HEK293 (cell line): Measurements from ENCODE around the gene DNM1L.
A peak's percentile ranks its signal among the peaks of the same experiment; 100 is the strongest.

Experiments
- BCL11A ChIP-seq: fragments of 450-650 bp; formaldehyde crosslinking; IDR thresholded peaks from 2 replicates; pipeline ENCODE4 v1.5.1; 2016; ENCODE audit warnings: low read depth, missing biosample characterization, missing genetic modification characterization
- BCL11B ChIP-seq: fragments of 450-650 bp; formaldehyde crosslinking; IDR thresholded peaks from 2 replicates; pipeline ENCODE4 v1.5.1; 2016; ENCODE audit warnings: low read depth, missing biosample characterization, missing genetic modification characterization
- ELK4 ChIP-seq: IDR thresholded peaks from 2 replicates; pipeline ENCODE4 v1.6.1; 2011; ENCODE audit warnings: mild to moderate bottlenecking, low read depth, low read length, borderline replicate concordance
- HIC1 ChIP-seq: fragments of 450-650 bp; formaldehyde crosslinking; IDR thresholded peaks from 2 replicates; pipeline ENCODE4 v1.5.1; 2016; ENCODE audit warnings: missing biosample characterization, missing genetic modification characterization
- HOXC10 ChIP-seq: sonication (generic); formaldehyde crosslinking; IDR thresholded peaks from 2 replicates; pipeline ENCODE4 v1.8.1; 2023; ENCODE audit warnings: mild to moderate bottlenecking, missing genetic modification reagents
- SCRT1 ChIP-seq: fragments of 450-650 bp; formaldehyde crosslinking; IDR thresholded peaks from 2 replicates; pipeline ENCODE4 v1.5.1; 2016; ENCODE audit warnings: missing biosample characterization, missing genetic modification characterization, borderline replicate concordance
- SP2 ChIP-seq: fragments of 450-650 bp; formaldehyde crosslinking; IDR thresholded peaks from 2 replicates; pipeline ENCODE4 v1.5.1; 2016; ENCODE audit warnings: missing biosample characterization, missing genetic modification characterization
- TSHZ1 ChIP-seq: fragments of 450-650 bp; formaldehyde crosslinking; IDR thresholded peaks from 2 replicates; pipeline ENCODE4 v1.5.1; 2016; ENCODE audit warnings: missing biosample characterization, missing genetic modification characterization, borderline replicate concordance
- WT1 ChIP-seq: fragments of 450-650 bp; formaldehyde crosslinking; IDR thresholded peaks from 2 replicates; pipeline ENCODE4 v1.5.1; 2016; ENCODE audit warnings: missing biosample characterization, missing genetic modification characterization
- YY2 ChIP-seq: fragments of 450-650 bp; formaldehyde crosslinking; IDR thresholded peaks from 2 replicates; pipeline ENCODE4 v1.5.1; 2016; ENCODE audit warnings: missing biosample characterization, missing genetic modification characterization
- ZBTB17 ChIP-seq: fragments of 450-650 bp; formaldehyde crosslinking; IDR thresholded peaks from 2 replicates; pipeline ENCODE4 v1.5.1; 2016; ENCODE audit warnings: missing biosample characterization, missing genetic modification characterization
- ZBTB6 ChIP-seq: fragments of 450-650 bp; formaldehyde crosslinking; IDR thresholded peaks from 2 replicates; pipeline ENCODE4 v1.5.1; 2017; ENCODE audit warnings: missing biosample characterization, missing genetic modification characterization
- ZBTB7A ChIP-seq: fragments of 450-650 bp; formaldehyde crosslinking; IDR thresholded peaks from 2 replicates; pipeline ENCODE4 v1.5.1; 2016; ENCODE audit warnings: low read depth, missing biosample characterization, missing genetic modification characterization
- ZFP37 ChIP-seq: fragments of 450-650 bp; formaldehyde crosslinking; IDR thresholded peaks from 2 replicates; pipeline ENCODE4 v1.5.1; 2016; ENCODE audit warnings: missing biosample characterization, missing genetic modification characterization
- ZNF10 ChIP-seq: fragments of 450-650 bp; formaldehyde crosslinking; IDR thresholded peaks from 2 replicates; pipeline ENCODE4 v1.5.1; 2017; ENCODE audit warnings: missing biosample characterization, missing genetic modification characterization
- ZNF140 ChIP-seq: fragments of 450-650 bp; formaldehyde crosslinking; IDR thresholded peaks from 2 replicates; pipeline ENCODE4 v1.5.1; 2016; ENCODE audit warnings: missing biosample characterization, missing genetic modification characterization
- ZNF148 ChIP-seq: fragments of 450-650 bp; formaldehyde crosslinking; IDR thresholded peaks from 2 replicates; pipeline ENCODE4 v1.5.0; 2017; ENCODE audit warnings: missing biosample characterization, missing genetic modification characterization, borderline replicate concordance
- ZNF184 ChIP-seq: fragments of 450-650 bp; IDR thresholded peaks from 2 replicates; pipeline ENCODE4 v1.5.1; 2018; ENCODE audit warnings: missing biosample characterization, mild to moderate bottlenecking, missing genetic modification characterization
- ZNF214 ChIP-seq: fragments of 450-650 bp; formaldehyde crosslinking; IDR thresholded peaks from 2 replicates; pipeline ENCODE4 v1.5.1; 2017; ENCODE audit warnings: missing biosample characterization, mild to moderate bottlenecking, missing genetic modification characterization, borderline replicate concordance
- ZNF23 ChIP-seq: fragments of 450-650 bp; formaldehyde crosslinking; IDR thresholded peaks from 2 replicates; pipeline ENCODE4 v1.5.1; 2016; ENCODE audit warnings: missing biosample characterization, missing genetic modification characterization, borderline replicate concordance
- ZNF248 ChIP-seq: fragments of 450-650 bp; formaldehyde crosslinking; IDR thresholded peaks from 2 replicates; pipeline ENCODE4 v1.5.1; 2017; ENCODE audit warnings: missing biosample characterization, missing genetic modification characterization
- ZNF341 ChIP-seq: fragments of 450-650 bp; formaldehyde crosslinking; IDR thresholded peaks from 2 replicates; pipeline ENCODE4; 2016; ENCODE audit warnings: low read depth, missing biosample characterization, missing genetic modification characterization
- ZNF501 ChIP-seq: fragments of 450-650 bp; formaldehyde crosslinking; IDR thresholded peaks from 2 replicates; pipeline ENCODE4 v1.5.1; 2016; ENCODE audit warnings: missing biosample characterization, missing genetic modification characterization
- ZNF558 ChIP-seq: fragments of 450-650 bp; formaldehyde crosslinking; IDR thresholded peaks from 2 replicates; pipeline ENCODE4 v1.5.1; 2016; ENCODE audit warnings: missing biosample characterization, missing genetic modification characterization
- ZNF596 ChIP-seq: fragments of 450-650 bp; IDR thresholded peaks from 2 replicates; pipeline ENCODE4 v1.5.0; 2018; ENCODE audit warnings: missing biosample characterization, mild to moderate bottlenecking, missing genetic modification characterization, moderate library complexity
- ZNF621 ChIP-seq: fragments of 450-650 bp; formaldehyde crosslinking; IDR thresholded peaks from 2 replicates; pipeline ENCODE4 v1.5.1; 2017; ENCODE audit warnings: missing biosample characterization, missing genetic modification characterization
- ZNF664 ChIP-seq: fragments of 450-650 bp; formaldehyde crosslinking; IDR thresholded peaks from 2 replicates; pipeline ENCODE4 v1.5.1; 2016; ENCODE audit warnings: missing biosample characterization, missing genetic modification characterization
- ZNF768 ChIP-seq: fragments of 450-650 bp; formaldehyde crosslinking; IDR thresholded peaks from 2 replicates; pipeline ENCODE4 v1.5.1; 2018; ENCODE audit warnings: missing biosample characterization, mild to moderate bottlenecking, missing genetic modification characterization
- ZNF776 ChIP-seq: fragments of 450-650 bp; formaldehyde crosslinking; IDR thresholded peaks from 2 replicates; pipeline ENCODE4 v1.5.0; 2017; ENCODE audit warnings: missing biosample characterization, missing genetic modification characterization, borderline replicate concordance
- ZNF837 ChIP-seq: fragments of 450-650 bp; formaldehyde crosslinking; IDR thresholded peaks from 2 replicates; pipeline ENCODE4 v1.5.1; 2016; ENCODE audit warnings: missing biosample characterization, missing genetic modification characterization

Gene DNM1L

GRCh38 chr12:32679091-32679919 is at the start of gene DNM1L (continued):
- TF ChIP-seq TSHZ1 (no peak), ZNF501 (tag by site-specific recombination) (peak; percentile 81; the same call in 1 of the 2 replicates), ZNF10 (tag by site-specific recombination) (peak; percentile 73), BCL11B (tag by site-specific recombination) (no peak), ZNF837 (tag by site-specific recombination) (no peak), ZNF140 (no peak), ZNF558 (tag by site-specific recombination) (no peak), ZNF148 (tag by site-specific recombination) (no peak), ZNF214 (tag by site-specific recombination) (no peak), ZNF23 (tag by site-specific recombination) (no peak), ZNF184 (tag by site-specific recombination) (no peak; the same call in 1 of the 2 replicates), ZNF776 (tag by site-specific recombination) (no peak), ZNF768 (tag by site-specific recombination) (no peak), ZNF341 (peak; percentile 65), HOXC10 (no peak), ZBTB7A (tag by site-specific recombination) (0 out of 2 replicates have a peak, but pooled peaks have one; percentile 67), ZNF621 (no peak), ZNF664 (tag by site-specific recombination) (no peak), BCL11A (tag by site-specific recombination) (0 out of 2 replicates have a peak, but pooled peaks have one; percentile 22), ZBTB6 (tag by site-specific recombination) (0 out of 2 replicates have a peak, but pooled peaks have one; percentile 41), SP2 (tag by site-specific recombination) (peak; percentile 83), SCRT1 (no peak), HIC1 (tag by site-specific recombination) (peak; percentile 95), ELK4 (no peak), WT1 (peak; percentile 74), YY2 (tag by site-specific recombination) (peak; percentile 79; the same call in 1 of the 2 replicates), ZFP37 (tag by site-specific recombination) (peak; percentile 87; the same call in 1 of the 2 replicates), ZNF248 (tag by site-specific recombination) (no peak), ZBTB17 (tag by site-specific recombination) (peak; percentile 86), ZNF596 (tag by site-specific recombination) (peak; percentile 42)
